Measurements from ENCODE around the gene GRXCR2. TPM values are rescaled to one million over a fixed set of nuclear protein-coding genes. Genes with fewer than 3 reads are reported as not detected.
"Not testable (repeated sequence)": the region's sequence is repeated elsewhere in the genome, so short reads cannot be mapped to it uniquely, and the experiment has no call there.

Gene GRXCR2
- total RNA-seq, 2 experiments from 2014 or later: not detected

DNA sequence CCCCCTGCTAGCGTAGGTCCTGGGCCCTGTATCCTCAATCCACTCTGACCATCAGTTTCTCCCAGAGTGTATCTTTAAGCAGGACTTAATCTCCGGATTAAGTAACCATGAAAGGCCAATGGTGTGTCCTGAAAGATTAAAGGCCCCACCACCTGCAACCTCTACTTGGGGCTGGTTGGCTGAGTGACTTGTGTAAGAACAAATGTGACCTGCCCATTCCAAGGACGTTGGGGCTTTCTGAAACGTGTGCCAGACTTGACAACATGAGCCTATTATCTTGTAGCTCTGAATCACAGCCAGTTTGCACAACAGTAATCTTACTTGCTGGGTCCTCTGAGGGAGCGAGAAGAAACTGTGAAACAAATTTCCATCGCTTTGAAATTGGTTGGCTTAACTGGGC lies 34.5 kb downstream of the GRXCR2 start:
- ATAC-seq: no peak
- H3K27me3 Mint-ChIP-seq: peaks cover 22% of the 10 kb centered on the region
- CTCF ChIA-PET: no interaction called here
- DNase-seq: no peak
- no peaks in the 10 kb centered on the region for H3K9me3 Mint-ChIP-seq (ENCODE audit: low read depth)
- no peak overlapping the region for H3K27ac Mint-ChIP-seq
- no peaks in the 10 kb centered on the region for H3K36me3 Mint-ChIP-seq
- no peak overlapping the region for H3K4me3 Mint-ChIP-seq
- H3K4me1 Mint-ChIP-seq: peaks cover 13% of the 10 kb centered on the region

GRCh38 chr5:145836241-145836640 lies 36.6 kb downstream of the GRXCR2 start:
- Mint-ChIP-seq H3K4me1 (peaks cover 13% of the 10 kb centered on the region), H3K27me3 (peaks cover 22% of the 10 kb centered on the region)
- not testable (repeated sequence) for ATAC-seq; DNase-seq; H3K36me3 Mint-ChIP-seq; H3K9me3 Mint-ChIP-seq (ENCODE audit: low read depth); H3K27ac Mint-ChIP-seq; H3K4me3 Mint-ChIP-seq
- CTCF ChIA-PET: interaction anchor here (2.5 kb wide), 1 partner anchor 11 kb away, joined by 14 read pairs; no protein-coding TSS in a partner anchor

GRCh38 chr5:145835848-145836239 lies 37.0 kb downstream of the GRXCR2 start:
- CTCF ChIA-PET: interaction anchor here (2.5 kb wide), 1 partner anchor 10 kb away, joined by 14 read pairs; no protein-coding TSS in a partner anchor
- Mint-ChIP-seq H3K4me1 (peaks cover 17% of the 10 kb centered on the region), H3K36me3 (no peaks in the 10 kb centered on the region), H3K27me3 (peaks cover 23% of the 10 kb centered on the region), H3K27ac (no peak overlapping the region), H3K4me3 (peak overlapping the region; percentile 48), H3K9me3 (ENCODE audit: low read depth) (no peaks in the 10 kb centered on the region)
- ATAC-seq (no peak), DNase-seq (no peak)

DNA sequence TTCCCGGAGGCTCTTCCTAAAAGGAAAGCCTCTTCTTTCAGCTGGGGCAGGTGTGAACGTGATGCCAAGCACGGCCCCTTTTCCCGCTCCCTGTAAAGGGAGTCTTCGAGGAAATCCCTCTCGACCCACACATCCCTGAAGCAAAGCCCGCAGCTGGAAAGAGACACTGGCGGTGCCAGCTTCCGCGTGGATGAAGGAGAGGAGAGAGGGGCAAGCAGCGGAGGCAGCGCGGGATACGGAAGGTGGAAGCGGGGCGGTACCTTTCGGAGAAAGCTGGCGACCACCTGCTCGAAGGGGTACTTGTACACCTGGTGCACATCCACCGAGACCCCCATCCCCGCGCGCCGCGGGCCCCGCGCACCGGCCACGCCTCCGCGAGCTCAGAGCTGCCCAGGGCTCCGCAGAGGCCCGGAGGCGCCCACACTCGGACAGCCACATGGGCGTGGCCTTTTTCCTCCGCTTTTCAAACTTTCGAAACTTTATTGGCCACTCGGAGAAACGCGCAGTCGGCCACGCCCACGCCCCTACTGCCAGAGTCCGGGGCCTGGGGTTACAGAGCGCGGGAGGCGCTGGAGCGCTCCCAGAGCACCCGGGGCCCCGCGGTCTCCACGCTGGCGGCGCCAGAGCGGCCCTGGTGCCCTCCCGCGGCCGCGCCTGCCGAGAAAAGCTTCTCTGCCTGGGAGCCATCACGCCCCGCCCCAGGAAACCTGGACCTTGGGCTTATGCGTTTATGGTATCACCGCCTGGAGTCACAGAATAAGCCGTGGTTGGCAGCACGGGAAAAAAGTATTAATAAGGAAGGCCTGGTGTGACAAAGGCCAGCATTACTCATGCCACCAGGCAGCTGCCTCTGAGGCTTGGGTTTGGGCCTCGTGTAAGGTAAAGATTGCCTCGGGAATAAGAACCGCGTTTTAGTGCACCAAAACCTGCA lies 37.6 kb downstream of the GRXCR2 start, which contains the start of gene PRELID2:
Gene PRELID2 (minus strand): TSS at position 426 of the 931 bp plus-strand sequence. CDS start 91 bp downstream, at position 335.
- peaks cover 22% of the 10 kb centered on the region for H3K4me1 Mint-ChIP-seq
- DNase-seq: peak; percentile 70
- ATAC-seq: peak; percentile 86
- H3K36me3 Mint-ChIP-seq: no peaks in the 10 kb centered on the region
- H3K4me3 Mint-ChIP-seq: peak within 1 kb of the TSS; percentile 52
- H3K9me3 Mint-ChIP-seq (ENCODE audit: low read depth): no peaks in the 10 kb centered on the region
- peaks cover 26% of the 10 kb centered on the region for H3K27me3 Mint-ChIP-seq
- CTCF ChIA-PET: interaction anchor here (2.5 kb wide), 1 partner anchor 9 kb away, joined by 14 read pairs; no protein-coding TSS in a partner anchor
- no peak within 1 kb of the TSS for H3K27ac Mint-ChIP-seq

GRCh38 chr5:145834554-145834916 lies 38.3 kb downstream of the GRXCR2 start:
- peak overlapping the region; percentile 52 for H3K4me3 Mint-ChIP-seq
- no peaks in the 10 kb centered on the region for H3K9me3 Mint-ChIP-seq (ENCODE audit: low read depth)
- DNase-seq (no peak), ATAC-seq (no peak)
- peaks cover 25% of the 10 kb centered on the region for H3K4me1 Mint-ChIP-seq
- peaks cover 30% of the 10 kb centered on the region for H3K27me3 Mint-ChIP-seq
- no peaks in the 10 kb centered on the region for H3K36me3 Mint-ChIP-seq
- H3K27ac Mint-ChIP-seq: no peak overlapping the region
- CTCF ChIA-PET: interaction anchor here (2.5 kb wide), 1 partner anchor 9 kb away, joined by 14 read pairs; no protein-coding TSS in a partner anchor

DNA sequence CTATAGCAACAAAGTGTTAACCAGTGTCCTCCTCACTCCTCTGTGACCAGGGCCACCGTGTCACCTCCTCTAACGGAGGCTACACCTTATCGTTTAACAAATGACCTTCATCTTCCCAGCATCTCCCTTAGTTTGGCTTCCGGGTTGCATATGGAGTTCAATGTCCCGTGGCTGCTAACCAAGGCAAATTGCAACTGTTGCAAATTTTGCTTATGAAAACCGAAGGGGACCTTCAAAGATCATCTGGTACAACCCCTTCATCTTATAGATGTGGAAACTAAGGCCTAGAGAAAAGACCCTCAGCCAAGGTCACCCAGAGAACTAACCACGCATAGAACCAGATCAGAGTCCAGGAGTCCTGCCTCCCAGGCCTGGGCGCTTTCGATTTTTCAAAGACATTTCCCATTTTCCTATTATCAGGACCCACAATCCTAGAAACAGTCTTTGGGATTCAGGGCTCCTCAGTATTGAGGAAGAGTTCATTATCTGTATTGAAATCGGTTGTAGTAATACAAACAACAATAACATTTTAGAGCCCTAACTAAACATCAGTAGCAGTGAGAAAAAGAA lies 39.1 kb downstream of the GRXCR2 start:
- H3K4me3 Mint-ChIP-seq: no peak overlapping the region
- no peak overlapping the region for H3K27ac Mint-ChIP-seq
- no peaks in the 10 kb centered on the region for H3K9me3 Mint-ChIP-seq (ENCODE audit: low read depth)
- DNase-seq (no peak), ATAC-seq (no peak)
- peaks cover 30% of the 10 kb centered on the region for H3K27me3 Mint-ChIP-seq
- H3K36me3 Mint-ChIP-seq: no peaks in the 10 kb centered on the region
- CTCF ChIA-PET: interaction anchor here (2.5 kb wide), 1 partner anchor 8 kb away, joined by 14 read pairs; no protein-coding TSS in a partner anchor
- peaks cover 26% of the 10 kb centered on the region for H3K4me1 Mint-ChIP-seq

- Mint-ChIP-seq H3K9me3 (ENCODE audit: low read depth) (no peaks in the 10 kb centered on the region), H3K27me3 (peaks cover 20% of the 10 kb centered on the region), H3K4me3 (no peak overlapping the region), H3K27ac (no peak overlapping the region), H3K36me3 (no peaks in the 10 kb centered on the region), H3K4me1 (peaks cover 19% of the 10 kb centered on the region)
- ATAC-seq: no peak
- no peak for DNase-seq
- CTCF ChIA-PET: no interaction called here
Observed at GRCh38 chr5:145830594-145830993, 42.2 kb downstream of the GRXCR2 start.

- Mint-ChIP-seq H3K4me1 (peaks cover 17% of the 10 kb centered on the region), H3K4me3 (no peak overlapping the region), H3K27ac (no peak overlapping the region), H3K9me3 (ENCODE audit: low read depth) (no peaks in the 10 kb centered on the region), H3K27me3 (peaks cover 19% of the 10 kb centered on the region), H3K36me3 (no peaks in the 10 kb centered on the region)
- no peak for DNase-seq
- CTCF ChIA-PET: no interaction called here
- ATAC-seq: no peak
Observed at GRCh38 chr5:145829708-145830361, 43.0 kb downstream of the GRXCR2 start.

DNA sequence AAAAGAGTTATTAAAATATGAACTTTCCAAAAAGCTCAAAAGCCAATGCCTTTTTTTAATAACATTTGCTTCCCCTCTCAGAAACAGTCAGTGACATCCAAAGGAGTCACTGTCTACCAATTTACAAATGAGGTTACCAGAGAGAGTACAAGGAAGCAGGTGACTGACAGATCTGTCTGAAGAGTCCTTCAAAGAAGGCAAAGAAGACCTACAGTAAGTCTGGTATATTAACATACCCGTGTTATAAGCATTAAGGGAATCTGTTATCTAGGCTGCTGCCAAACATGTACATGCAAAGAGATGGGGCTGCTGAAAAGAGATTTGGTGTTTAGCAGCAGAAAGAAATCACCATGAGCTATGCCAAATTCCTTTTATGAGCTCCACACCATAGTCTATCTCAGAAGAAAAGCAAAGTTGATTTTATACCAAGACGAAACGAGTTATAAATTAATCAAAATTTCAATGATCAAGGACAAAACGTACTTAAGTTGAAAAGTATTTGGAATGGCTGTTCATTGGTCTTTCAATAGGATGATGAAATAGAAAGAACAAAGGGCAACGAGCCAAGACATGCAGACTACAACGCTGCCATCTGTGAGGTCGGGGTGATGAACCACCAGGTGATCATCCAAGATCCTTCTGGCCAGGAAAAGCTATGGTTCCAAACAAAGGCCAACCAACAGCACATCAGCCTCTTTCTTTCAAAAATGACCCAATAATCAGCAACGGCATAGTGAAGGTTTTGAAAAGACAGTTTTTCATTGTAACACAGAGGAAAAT lies 45.7 kb downstream of the GRXCR2 start:
- H3K27me3 Mint-ChIP-seq: peaks cover 8% of the 10 kb centered on the region
- H3K36me3 Mint-ChIP-seq: no peaks in the 10 kb centered on the region
- DNase-seq (no peak), ATAC-seq (no peak)
- H3K9me3 Mint-ChIP-seq (ENCODE audit: low read depth): no peaks in the 10 kb centered on the region
- no peak overlapping the region for H3K4me3 Mint-ChIP-seq
- no peak overlapping the region for H3K27ac Mint-ChIP-seq
- peaks cover 13% of the 10 kb centered on the region for H3K4me1 Mint-ChIP-seq
- CTCF ChIA-PET: interaction anchor here (1.8 to 2.7 kb wide), 3 partner anchors 15 to 1623 kb away, joined by 5 to 16 read pairs (median 6); no protein-coding TSS in a partner anchor

- no peak for ATAC-seq
- no peak for DNase-seq
- Mint-ChIP-seq H3K36me3 (no peaks in the 10 kb centered on the region), H3K27ac (no peak overlapping the region), H3K4me3 (no peak overlapping the region), H3K9me3 (ENCODE audit: low read depth) (no peaks in the 10 kb centered on the region), H3K27me3 (peaks cover 6% of the 10 kb centered on the region), H3K4me1 (peaks cover 8% of the 10 kb centered on the region)
- CTCF ChIA-PET: interaction anchor here (1.0 to 2.7 kb wide), 7 partner anchors 9 to 1622 kb away, joined by 3 to 16 read pairs (median 5); partner anchors contain the start of gene PRELID2
Observed at GRCh38 chr5:145825751-145826180, 47.0 kb downstream of the GRXCR2 start.

DNA sequence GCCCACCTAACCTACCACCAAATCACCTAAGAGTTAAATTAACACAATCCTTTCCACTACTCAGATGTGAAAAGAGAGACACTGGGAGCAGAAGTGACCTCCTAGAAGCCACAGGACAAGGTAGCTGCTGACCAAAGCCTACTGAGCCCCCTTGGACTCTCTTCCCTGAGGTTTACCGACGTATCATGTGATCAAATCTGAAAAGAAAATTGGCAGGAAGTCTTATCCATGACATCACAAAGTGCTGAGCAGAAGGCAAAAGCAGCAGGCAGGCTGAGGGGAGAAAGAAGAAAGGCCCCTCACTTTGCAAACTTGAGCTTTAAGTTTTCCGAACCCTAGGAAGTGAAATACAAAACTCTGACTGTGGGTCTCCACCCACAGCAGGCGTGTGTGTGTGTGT lies 48.8 kb downstream of the GRXCR2 start:
- Mint-ChIP-seq H3K36me3 (no peaks in the 10 kb centered on the region), H3K4me1 (no peaks in the 10 kb centered on the region), H3K4me3 (no peak overlapping the region), H3K27ac (no peak overlapping the region), H3K9me3 (ENCODE audit: low read depth) (no peaks in the 10 kb centered on the region), H3K27me3 (no peaks in the 10 kb centered on the region)
- no peak for ATAC-seq
- CTCF ChIA-PET: interaction anchor here (0.7 to 1.2 kb wide), 2 partner anchors 112 to 142 kb away, joined by 3 to 4 read pairs; no protein-coding TSS in a partner anchor
- no peak for DNase-seq

GRCh38 chr5:145818604-145819003 lies 54.2 kb downstream of the GRXCR2 start:
- Mint-ChIP-seq H3K4me1 (no peaks in the 10 kb centered on the region), H3K27me3 (no peaks in the 10 kb centered on the region), H3K4me3 (no peak overlapping the region), H3K9me3 (ENCODE audit: low read depth) (no peaks in the 10 kb centered on the region), H3K36me3 (no peaks in the 10 kb centered on the region), H3K27ac (no peak overlapping the region)
- DNase-seq (no peak), ATAC-seq (no peak)
- CTCF ChIA-PET: no interaction called here
